ENCODE results near the gene SORCS2.

DNA sequence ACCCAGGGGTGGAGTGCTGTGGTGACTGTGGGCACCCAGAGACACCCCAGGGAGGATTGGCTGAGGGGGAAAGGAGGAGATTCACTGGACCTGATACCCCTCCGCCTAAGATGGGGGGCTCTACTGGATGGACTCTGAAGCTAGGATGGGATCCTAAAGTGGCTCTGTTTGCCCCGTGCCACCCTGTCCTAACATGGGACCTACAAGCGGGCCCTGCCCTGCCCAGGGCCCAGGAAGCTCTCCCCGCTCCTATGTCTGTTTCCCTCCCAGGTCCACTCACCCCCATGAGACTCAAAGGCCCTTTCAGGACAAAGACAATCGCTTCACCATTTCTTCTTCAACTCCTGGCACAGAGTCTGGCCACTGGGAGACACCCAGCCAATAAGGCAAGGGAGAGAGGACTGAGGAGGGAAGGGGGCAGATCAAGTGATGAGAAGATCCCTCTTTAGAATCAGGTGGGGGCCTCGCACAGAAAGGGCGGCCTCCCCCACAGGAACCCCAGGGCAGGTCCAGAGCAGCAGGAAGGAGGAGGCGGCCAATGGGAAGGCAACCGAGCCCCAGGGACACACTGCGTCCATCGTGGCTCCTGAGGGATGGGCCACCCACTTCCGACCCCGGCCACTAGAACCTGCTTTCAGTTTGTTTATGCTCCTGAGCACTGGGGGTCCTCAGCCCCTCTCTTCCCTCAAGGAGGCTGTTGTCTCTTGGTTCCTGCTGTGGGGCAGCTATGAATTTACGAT lies 592.0 kb downstream of the SORCS2 start:
- TF ChIP-seq, protein P1, sequence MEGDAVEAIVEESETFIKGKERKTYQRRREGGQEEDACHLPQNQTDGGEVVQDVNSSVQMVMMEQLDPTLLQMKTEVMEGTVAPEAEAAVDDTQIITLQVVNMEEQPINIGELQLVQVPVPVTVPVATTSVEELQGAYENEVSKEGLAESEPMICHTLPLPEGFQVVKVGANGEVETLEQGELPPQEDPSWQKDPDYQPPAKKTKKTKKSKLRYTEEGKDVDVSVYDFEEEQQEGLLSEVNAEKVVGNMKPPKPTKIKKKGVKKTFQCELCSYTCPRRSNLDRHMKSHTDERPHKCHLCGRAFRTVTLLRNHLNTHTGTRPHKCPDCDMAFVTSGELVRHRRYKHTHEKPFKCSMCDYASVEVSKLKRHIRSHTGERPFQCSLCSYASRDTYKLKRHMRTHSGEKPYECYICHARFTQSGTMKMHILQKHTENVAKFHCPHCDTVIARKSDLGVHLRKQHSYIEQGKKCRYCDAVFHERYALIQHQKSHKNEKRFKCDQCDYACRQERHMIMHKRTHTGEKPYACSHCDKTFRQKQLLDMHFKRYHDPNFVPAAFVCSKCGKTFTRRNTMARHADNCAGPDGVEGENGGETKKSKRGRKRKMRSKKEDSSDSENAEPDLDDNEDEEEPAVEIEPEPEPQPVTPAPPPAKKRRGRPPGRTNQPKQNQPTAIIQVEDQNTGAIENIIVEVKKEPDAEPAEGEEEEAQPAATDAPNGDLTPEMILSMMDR (IDR thresholded peaks at IDR 0.05; ENCODE audit: low read depth, low read length): no peak
- no peak for TF ChIP-seq EZH2phosphoT487 (IDR thresholded peaks at IDR 0.05; ENCODE audit: low read depth)
